NCI-H1105 treated with DMSO at 0.1 percent for 48 hours (cell line): ENCODE data around the gene SDR39U1.

Experiments used
- DNase-seq: peaks from one replicate; lab custom pipeline; 2025; lab: John Stamatoyannopoulos, UW

The SDR39U1 gene

DNA sequence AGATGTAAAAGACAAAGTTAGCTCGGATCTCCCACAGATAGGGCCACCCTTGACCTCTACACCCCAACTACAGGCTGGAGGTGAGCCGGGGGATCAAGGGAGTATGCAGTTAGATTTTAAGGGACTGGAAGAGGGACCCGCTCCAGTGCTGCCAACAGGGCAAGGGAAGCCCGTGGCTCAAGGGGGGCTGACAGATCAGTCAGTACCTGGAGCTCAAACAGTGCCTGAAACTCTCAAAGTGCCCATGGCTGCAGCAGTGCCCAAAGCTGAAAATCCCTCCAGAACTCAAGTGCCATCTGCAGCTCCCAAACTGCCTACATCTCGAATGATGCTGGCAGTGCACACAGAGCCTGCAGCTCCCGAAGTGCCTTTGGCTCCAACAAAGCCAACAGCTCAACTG lies 33.4 kb downstream of the SDR39U1 start:
- DNase-seq, result no peak

DNA sequence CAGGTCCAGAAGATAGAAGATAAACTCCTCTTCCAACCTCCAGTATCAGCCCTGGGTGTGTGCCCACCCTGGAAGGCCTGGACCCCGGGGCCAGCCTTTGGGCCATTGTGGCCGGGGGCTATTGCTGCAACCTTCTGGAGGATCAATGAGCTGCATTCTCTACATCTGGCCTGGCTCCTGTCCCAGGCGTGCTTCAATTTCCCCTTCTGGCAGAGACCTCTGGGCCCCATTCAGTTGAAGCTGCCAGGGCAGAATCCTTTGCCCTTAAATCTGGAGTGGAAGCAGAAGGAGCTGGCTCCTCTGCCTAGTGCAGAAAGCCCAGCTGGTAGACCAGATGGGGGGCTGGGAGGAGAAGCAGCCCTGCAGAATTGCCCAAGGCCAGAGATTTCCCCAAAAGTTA lies 33.8 kb downstream of the SDR39U1 start:
- DNase-seq, result no peak

DNA sequence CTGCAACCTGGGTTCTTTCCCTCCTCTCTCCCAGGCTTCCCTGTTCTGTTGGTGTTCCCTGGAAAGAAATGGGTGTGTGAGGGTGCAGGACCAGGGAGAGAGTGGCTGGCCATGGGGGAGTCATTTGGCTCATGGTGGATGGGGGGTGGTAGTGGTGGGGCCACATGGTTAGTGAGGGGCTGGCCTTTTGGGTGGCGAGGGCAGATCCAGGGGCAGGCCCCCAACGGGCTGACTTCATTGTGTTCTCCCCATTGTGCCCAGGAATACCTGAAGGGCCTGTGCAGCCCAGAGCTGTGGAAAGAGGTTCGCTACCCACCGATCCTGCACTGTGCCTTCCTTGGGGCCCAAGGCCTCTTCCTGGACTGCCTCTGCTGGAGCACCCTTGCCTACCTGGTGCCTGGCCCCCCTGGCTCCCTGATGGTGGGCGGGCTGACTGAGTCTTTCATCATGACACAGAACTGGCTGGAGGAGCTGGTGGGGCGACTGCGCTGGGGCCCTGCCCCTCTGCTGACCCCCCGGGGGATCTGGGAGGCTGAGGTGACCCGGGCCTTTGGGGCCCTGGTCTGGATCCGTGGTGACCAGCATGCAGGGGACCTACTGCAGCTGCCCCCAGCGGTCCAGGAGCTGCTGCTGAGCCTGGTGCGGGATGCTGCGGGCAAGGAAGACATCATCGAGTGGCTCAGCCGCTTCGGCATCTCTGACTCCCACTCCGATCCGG lies 34.8 kb downstream of the SDR39U1 start:
- DNase-seq, result no peak

DNA sequence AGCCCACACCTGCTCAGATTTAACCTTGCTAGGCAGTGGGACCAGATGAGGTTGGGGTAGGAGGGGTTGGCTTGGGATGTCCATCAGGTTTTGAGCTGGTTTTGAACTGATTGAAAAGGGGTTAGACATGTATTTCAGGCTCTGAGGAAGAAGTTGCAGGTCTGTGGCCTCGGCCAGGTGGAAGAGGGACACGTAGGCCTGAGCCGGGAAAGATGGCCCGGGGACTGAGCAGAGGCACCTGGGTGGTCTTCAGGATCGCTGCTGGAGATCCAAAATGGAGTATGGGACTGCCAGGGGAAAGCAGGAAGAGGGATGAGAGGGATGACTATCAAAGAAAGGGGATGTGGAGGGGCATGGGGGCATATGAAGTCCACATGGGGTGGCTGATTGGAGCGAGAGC lies 36.2 kb downstream of the SDR39U1 start:
- DNase-seq, result no peak

DNA sequence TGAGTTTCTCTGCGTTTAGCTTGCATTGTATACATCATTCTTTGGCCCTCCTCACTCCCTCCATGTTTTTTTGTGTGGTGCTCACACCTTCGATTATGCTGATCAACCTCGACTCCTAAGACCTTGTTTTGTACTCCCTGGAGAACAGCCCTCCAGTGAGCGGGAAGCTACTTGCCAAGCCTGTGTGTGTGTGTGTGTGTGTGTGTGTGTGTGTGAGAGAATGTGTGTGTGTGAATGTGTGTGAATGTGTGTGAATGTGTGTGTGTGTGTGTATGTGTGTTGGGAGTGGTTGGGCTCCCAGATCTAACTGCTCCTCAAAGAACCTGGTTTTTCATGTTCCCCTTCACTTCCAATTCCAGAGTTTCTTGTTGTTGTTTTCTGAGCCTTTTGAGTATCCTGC lies 37.8 kb downstream of the SDR39U1 start:
- DNase-seq, result no peak

DNA sequence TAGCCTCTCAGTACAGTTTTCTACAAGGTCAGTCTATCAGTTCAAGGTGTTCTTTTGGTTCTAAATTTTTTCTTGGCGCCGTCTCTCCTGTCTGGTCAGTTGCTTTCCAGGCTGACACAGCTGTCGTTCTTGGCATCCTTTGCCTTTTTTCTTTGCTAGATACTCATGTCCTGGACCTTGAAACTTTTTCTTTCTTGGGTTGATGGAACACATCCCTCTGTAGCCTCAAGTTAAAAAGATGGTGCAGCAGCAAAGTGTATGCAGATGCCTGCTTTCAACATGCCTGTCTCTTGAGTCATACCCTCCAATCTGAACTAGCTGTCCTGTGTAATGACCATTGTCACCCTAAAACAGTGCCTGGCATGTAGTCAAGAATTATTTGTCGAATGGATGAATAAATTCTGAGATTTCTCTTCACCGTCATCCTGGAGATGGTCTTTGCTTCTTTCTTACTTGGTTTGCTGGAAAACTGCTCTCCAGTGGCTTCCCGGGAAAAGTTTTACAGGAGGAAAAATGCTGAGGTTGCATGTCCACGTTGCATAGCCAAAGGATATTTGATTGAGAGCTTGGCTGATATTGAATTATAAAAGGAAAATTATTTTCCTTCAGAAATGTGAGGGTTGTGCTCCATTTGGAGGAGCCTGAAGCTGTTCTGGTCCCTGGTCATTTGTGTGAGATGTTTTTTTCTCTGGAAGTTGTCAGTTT lies 39.1 kb downstream of the SDR39U1 start:
- no peak for DNase-seq

DNA sequence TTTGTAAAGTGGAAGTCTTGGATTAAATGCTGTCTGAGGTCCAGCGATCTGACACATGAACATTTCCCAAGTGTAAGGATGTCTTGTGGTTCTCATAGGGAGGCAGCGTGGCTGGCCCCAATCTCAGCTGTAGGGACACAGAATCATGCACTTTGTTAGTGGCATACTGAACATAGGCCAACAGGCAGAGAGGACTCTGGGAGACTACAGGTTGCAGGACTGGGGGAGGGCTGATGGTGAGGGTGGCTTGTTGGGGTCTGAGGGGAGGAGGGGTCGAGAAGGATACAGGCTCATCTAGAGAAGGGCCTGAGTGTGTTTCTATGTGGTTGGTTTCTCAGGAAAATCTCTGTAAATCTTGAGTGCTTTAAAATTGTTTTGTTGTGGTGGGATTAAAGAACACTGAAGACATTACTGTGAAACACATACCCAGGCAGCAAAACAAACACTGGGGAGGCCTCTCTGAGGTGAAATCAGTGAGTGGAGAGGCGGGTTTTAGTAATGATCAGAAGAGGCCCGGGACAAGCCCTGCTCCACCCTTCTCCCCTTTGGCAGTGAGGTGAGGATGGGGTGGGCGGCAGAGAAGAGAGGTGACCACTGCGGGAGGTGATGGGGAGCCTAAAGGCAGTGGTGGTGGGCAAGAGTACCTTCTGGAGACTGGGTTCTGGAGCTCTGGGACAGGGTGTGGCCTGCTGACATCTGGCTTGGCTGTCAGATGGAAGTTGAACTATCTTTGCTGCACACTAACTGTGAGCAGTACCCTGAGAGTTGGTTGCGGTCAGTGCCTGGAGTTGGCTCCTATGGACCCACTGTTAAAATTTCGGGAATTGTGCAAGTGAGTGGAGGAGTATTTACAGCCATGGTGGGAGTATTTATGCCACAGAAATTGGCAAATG lies 40.5 kb downstream of the SDR39U1 start:
- DNase-seq, result no peak

DNA sequence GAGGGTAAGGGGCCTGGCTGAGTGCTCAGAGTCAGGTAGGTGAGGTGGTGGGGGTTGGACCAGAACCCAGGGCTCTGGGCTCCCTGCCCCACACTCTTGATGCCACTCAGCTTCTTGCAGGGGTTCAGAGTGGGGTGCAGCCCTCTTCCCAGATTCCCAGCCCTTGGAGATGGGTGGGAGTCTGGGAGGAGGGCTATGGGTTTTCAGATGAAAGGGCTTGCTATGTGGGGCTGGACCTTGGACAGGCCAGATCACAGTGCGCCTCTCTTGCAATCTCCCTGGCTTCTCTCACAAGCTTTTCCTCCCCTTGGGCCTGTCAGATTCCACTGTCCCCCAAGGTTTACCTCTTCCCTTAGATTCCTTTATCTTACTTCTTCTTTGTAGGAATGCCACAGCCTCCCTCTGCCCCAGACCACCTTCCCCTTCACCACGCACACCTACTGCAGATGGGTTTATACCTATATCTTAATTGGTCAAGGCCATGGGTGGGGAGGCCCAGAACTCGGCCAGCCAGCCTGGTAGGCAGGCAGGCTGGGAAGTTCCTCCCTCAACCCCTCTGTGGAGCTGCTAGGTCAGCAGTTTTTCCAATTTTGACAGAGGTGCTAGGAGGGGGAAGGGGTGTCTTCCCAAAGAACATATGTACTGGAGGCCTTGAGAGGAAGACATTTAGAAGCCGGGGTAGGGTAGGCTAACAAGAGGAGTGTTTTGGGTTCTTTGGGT lies 42.4 kb downstream of the SDR39U1 start:
- no peak for DNase-seq

DNA sequence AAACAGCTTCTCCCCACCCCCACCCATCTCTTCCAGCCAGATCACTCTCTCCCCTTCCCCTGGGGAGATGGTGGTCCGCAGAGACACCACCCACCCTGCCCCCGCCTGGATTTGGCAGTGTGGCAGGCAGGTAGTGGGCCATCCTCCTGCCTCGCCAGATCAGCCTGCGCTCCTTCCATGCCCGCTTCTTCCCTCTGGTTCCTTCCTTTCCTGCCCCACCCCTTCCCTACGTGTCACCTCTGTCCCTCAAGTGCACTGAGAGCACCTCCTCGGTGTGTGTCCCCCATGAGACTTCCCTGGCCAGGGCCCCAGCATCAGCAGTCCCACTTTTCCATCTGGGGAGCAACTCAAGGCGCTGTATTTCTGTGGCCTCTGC lies 43.1 kb downstream of the SDR39U1 start:
- DNase-seq, result no peak

DNA sequence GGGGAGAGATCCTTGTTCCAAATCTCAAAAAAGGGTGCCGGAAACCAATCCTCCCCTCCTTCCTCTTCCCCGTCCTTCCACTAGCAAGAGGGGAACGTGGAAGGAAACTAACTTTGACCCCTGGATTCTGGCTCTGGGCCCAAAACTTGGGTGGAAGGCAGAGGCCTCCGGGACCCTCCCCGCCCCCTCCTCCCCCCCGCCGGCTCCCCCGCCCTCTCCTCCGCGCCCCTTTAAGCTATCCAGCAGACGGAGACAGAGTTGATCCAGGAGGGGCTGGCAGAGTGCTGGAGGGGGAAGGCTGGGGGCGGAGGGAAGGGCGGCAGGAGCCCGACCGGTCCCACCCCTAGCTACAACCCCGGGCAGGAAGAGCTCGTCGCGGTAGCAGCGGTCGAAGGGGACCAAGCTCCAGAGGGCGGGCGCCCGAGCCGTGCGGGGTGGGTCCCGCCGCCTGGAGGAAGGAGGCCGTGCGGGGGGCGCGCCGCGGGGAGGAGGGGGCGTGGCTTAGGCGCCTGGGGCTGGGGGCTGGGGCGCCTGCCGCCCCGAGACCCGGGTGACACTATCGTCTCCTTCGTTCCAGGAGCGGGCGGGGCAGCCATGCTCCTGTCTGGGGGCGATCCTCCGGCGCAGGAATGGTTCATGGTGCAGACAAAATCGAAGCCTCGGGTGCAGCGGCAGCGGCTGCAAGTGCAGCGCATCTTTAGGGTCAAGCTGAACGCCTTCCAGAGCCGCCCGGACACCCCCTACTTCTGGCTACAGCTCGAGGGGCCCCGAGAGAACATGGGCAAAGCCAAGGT lies 43.7 kb downstream of the SDR39U1 start, which contains the start of gene NYNRIN:
Gene NYNRIN (plus strand): TSS at position 351 of the 794 bp plus-strand sequence. CDS start 244 bp downstream, at position 595.
- DNase-seq, result peak; percentile 35

DNA sequence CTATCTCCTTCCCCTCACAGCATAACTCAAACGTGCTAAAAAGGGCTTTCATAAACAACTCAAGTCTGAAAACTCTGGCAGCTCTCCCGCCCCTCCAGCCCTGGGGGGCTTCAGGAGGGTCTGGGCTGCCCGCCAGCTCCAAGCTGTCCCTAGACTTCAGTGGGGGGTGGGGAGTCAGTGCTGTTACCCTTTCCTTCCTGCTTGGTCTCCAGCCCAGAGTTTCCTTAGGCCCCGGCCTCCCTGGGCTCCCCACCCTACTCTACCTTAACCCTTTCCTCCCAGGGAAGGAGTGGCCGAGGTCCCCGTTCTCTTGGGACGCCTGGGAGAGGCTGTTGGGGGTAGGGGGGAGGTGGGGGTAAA lies 44.3 kb downstream of the SDR39U1 start:
- peak; percentile 9 for DNase-seq

DNA sequence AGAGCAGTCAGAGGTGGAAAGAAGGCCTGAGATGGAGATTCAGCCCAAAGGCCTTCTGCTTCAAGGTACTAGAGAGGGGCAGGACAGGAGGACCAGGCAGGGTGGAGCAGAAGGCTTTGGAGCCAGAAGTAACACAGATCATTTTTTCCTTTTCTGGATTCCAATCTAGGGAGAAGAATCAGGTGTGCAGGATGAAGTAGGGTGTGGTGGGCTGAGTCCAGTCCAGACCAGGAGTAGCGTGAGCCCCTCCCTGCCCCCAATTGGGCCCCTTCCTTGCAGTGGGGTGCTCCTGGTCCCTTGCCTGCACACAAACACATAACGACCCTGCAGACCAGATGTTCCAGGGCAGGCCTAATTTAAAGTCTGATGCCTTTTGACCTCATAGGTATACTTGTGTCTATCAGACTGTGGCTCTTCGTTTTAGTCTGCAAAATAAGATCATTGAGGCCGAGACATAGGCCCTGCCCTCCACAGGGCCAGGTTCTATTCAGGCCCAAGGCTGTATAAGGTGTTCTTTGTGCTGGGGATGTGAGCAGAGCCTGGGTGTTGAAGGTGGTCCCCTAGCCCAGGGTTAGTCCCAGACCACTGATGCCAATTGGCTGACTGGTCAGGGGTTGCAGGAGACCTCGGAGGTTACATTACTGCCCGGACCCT lies 44.8 kb downstream of the SDR39U1 start:
- no peak for DNase-seq

DNA sequence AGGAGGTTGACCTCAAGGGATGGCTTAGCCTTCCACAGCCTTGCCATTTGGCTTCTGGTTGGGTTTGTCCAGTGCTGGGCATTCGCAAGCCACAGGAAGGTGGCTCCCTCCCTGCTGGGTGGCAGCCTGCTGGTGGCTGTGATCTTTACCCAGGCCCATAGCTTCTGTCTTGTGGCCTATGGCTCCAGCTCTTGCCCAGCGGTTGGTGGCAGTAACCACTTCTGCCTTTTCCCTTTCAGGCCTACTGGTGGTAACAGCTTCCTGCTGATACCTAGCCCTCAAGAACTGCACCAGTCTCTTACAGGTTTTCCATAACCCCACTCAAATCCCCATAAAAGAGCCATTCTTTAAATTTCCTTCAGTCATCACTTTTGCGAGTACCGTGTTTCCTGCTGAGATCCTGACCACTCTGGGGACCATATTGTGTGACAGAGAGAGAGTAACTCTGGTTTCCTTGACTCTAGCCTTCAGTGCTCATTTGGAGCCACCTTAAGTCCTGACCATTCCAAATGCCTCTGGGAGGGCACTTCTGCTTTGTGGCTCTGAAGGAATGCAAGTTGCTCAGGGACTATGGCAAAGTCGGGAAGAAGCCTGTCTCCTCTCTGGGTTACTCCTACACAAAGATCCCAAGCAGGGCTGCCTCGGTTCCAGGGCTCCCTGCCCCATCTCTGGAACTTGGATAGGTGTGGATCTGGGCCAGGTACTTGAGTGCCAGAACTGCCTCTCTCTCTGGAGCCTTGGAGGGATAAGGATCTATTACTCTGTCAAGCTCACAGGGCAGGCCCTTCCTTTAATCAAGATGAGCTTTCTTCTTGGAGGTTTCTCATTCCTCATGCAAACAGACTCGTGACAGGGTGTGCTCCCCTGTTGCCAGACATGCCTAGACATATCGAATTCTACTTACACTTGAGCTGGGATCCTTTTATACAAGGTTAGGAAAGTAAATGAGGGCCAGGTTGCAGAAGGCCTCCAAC lies 46.7 kb downstream of the SDR39U1 start:
- no peak for DNase-seq

DNA sequence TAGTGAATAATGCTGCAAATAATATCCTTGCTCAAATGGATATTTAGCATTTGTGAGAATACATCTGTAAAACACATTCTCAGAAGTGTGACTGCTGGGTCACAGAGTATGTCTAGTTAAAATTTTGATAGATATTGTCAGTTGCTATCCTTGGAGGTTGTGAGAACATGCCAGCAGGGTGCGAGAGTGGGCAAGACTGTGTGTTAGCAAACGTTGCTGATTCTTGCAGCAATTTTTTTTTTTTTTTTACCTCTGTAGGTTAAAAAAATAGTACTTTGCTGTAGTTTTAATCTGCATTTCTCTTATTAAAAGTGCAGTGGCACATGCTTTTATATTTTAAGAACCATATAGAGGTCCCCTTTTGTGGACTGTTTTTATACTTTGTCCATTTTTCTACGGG lies 48.3 kb downstream of the SDR39U1 start:
- DNase-seq, result no peak

DNA sequence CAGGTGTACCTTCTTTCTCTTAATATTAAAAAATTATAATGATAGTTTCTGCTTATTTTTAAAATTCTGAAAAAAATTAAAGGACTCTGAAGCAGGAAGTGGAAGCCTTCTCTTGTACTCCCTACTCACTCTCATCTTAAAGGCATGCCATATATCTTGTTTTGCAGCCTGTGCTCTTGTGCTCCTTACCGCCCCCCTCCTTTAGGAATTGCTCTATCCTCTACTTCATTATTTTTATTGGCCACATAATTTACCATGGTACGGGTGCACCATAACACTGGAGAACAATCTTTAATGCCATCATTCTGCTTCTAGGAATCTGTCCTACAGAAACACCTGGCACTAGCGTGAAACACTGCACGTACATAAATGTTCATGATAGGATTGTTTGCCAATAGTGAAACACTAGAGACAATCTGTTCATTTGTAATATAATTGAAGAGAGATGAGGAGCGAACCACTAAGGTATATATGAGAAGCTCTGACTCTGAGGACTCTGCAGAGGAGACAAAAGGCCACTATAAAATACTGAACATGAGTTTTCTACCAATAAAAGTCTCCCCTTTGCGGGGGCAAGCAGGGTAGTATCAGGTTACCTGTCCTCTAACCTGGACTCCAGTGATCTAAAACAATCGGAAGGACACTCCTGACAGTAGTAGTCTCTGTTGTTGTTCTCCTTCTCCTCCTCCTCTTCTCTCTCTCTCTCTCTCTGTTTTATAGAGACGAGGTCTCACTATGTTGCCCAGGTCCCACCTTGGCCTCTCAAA lies 50.1 kb downstream of the SDR39U1 start:
- peak; percentile 34 for DNase-seq

DNA sequence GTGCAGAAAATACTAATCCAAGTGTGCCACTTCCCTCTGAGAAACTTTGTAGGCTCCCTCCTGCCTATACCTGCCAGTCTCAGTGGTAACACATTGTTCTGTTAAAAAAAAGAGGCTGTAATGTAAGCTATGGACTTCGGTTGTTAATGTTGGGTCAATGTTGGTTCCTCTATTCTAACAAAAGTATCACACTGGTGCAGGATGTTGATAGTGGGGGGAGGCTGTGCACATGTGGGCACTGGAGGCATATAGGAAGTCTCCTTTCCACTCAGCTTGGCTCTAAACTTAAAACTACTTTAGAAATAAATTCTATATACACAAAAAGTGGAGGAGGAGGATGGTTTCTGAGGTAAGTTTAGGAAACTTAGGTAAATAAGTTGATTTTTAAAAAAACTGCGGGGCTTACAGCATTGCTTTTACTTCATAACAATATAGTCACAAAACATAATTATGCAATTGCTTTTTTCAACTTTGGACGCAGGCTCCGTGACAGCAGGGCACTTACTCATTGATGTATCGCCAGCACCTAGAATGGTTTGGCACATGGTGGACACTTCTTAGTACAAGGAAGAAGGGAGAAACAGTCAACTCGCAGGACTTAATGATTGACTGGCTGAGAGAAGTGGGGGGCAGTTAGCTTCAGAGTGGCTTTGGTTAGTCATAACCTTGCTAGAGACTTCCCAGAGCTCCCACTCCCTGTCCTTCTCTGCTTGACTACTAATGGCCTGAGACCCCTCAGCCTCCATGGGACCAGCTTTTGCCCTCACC lies 51.7 kb downstream of the SDR39U1 start:
- no peak for DNase-seq
